Esophagus squamous epithelium (tissue), 5 donors: ENCODE results near the gene ZFP57. TPM values are rescaled to one million over a fixed set of nuclear protein-coding genes. Genes with fewer than 3 reads are reported as not detected.

Experiments used
- DNase-seq: peaks from one replicate; lab custom pipeline; 2025; lab: John Stamatoyannopoulos, UW
- H3K27ac ChIP-seq, 4 donors: fragments of 200-600 bp; sonication (generic); one replicate each; pipeline ENCODE4 v1.5.1; 2016 to 2019; ENCODE audit warnings: mild to moderate bottlenecking in 1 of 4
- H3K27me3 ChIP-seq, 4 donors: fragments of 200-600 bp; sonication (generic); 1 replicate in 3 of 4; 2 replicates in 1 of 4; pipeline versions ENCODE4 v1.5.1 to v1.6.0; 2017 to 2021; ENCODE audit warnings: antibody characterized with exemption in 1 of 4
- H3K36me3 ChIP-seq, 3 donors: fragments of 200-600 bp; sonication (generic); one replicate each; pipeline ENCODE4 v1.5.1; 2016 to 2019
- H3K4me1 ChIP-seq, 3 donors: fragments of 200-600 bp; sonication (generic); one replicate each; pipeline ENCODE4 v1.5.1; 2017 to 2019
- H3K4me3 ChIP-seq, 4 donors: fragments of 200-600 bp; sonication (generic); 1 replicate in 3 of 4; 2 replicates in 1 of 4; pipeline ENCODE4 v1.5.1; 2016 to 2019; ENCODE audit warnings: mild to moderate bottlenecking in 2 of 4, moderate library complexity in 1 of 4
- H3K9me3 ChIP-seq, 3 donors: fragments of 200-600 bp; sonication (generic); one replicate each; pipeline ENCODE4 v1.5.1; 2016 to 2019
- POLR2A ChIP-seq, 4 donors: fragments of 450-650 bp; IDR thresholded peaks; one replicate each; pipeline ENCODE4 v1.6.1; 2017; ENCODE audit warnings: antibody characterized with exemption in 4 of 4, mild to moderate bottlenecking in 4 of 4, moderate library complexity in 3 of 4
- WGBS, 2 donors: methylation state at CpG; one replicate each; pipeline ENCODE4 v1.1.5; 2018; 5-methylcytosine and 5-hydroxymethylcytosine counted together
- intact Hi-C: fragments of 100-400 bp; cut with DNase I; formaldehyde crosslinking; loops from one replicate; pipeline ENCODE4 v1.15.0; 2022
- total RNA-seq, 4 donors: library from RNA; depleted of rRNA; stranded (reverse); fragments of >200 nt; gene quantifications; one replicate each; pipeline ENCODE4 v1.1.0, GENCODE V29; 2016
- TF ChIP-seq, protein P1 (sequence below), 6 experiments: fragments of 450-650 bp in 4 of 6; fragments of 200-600 bp in 2 of 6; sonication (generic) in 2 of 6; IDR thresholded peaks; one replicate each; pipeline ENCODE4 v1.5.1; 2016 to 2019; ENCODE audit warnings: antibody characterized with exemption in 6 of 6, mild to moderate bottlenecking in 4 of 6, moderate library complexity in 4 of 6
- donor health status: DM: yes; HTN: yes; CAD: no.

Gene ZFP57
- total RNA-seq, 4 donors from 2014 or later, result 2.4 TPM; not detected in 3

- no peaks in the 10 kb centered on the region for H3K4me1 ChIP-seq
- peaks cover 0 to 5% (median 0%) of the 10 kb centered on the region in 4 donors for H3K27me3 ChIP-seq
- H3K36me3 ChIP-seq, result no peaks in the 10 kb centered on the region
- intact Hi-C loops, result no loop called here
- H3K27ac ChIP-seq, result no peak overlapping the region
- WGBS, 2 donors, result 60 to 81% methylated on average over 6 to 8 of the region's 10 CpGs
- TF ChIP-seq, protein P1, sequence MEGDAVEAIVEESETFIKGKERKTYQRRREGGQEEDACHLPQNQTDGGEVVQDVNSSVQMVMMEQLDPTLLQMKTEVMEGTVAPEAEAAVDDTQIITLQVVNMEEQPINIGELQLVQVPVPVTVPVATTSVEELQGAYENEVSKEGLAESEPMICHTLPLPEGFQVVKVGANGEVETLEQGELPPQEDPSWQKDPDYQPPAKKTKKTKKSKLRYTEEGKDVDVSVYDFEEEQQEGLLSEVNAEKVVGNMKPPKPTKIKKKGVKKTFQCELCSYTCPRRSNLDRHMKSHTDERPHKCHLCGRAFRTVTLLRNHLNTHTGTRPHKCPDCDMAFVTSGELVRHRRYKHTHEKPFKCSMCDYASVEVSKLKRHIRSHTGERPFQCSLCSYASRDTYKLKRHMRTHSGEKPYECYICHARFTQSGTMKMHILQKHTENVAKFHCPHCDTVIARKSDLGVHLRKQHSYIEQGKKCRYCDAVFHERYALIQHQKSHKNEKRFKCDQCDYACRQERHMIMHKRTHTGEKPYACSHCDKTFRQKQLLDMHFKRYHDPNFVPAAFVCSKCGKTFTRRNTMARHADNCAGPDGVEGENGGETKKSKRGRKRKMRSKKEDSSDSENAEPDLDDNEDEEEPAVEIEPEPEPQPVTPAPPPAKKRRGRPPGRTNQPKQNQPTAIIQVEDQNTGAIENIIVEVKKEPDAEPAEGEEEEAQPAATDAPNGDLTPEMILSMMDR (IDR thresholded peaks at IDR 0.05), result peak in 2 of 6 experiments; percentile 46 to 50
- no peak for TF ChIP-seq POLR2A (IDR thresholded peaks at IDR 0.05)
- H3K4me3 ChIP-seq, result no peak overlapping the region
- H3K9me3 ChIP-seq, result peaks cover 0 to 5% (median 0%) of the 10 kb centered on the region in 3 donors
- DNase-seq, result no peak
Measured at GRCh38 chr6:29696147-29697125, 15.5 kb upstream of the ZFP57 start.

DNA sequence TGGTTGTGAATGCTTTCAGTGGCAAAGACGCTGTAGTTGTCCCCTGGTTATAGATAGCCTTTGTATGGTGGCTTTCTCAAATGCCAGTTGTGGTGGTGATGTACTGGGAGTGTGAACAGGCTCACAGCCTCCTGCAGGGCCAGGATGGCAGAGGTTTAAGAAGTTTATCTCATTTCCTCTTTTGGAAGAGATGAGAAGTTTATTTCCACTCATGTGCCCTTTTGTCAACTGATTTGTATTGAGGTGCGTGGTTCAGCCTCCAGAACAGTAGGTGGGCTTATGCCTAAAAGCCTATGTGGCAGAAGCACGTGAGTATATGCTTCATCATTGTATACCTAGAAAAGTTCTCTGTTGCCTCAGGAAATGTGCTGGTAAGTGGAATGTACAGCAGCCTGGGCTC, 13.7 kb upstream of the ZFP57 start:
- DNase-seq, result no peak
- TF ChIP-seq, protein P1 (IDR thresholded peaks at IDR 0.05), result no peak
- no peak for TF ChIP-seq POLR2A (IDR thresholded peaks at IDR 0.05)
- Histone ChIP-seq H3K36me3 (no peaks in the 10 kb centered on the region), H3K4me3 (no peak overlapping the region), H3K4me1 (no peaks in the 10 kb centered on the region), H3K27me3 (no peaks in the 10 kb centered on the region), H3K9me3 (peaks cover 0 to 5% (median 0%) of the 10 kb centered on the region in 3 donors), H3K27ac (no peak overlapping the region)
- 58 to 77% methylated on average over 2 to 3 of the region's 3 CpGs for WGBS, 2 donors
- intact Hi-C loops, result no loop called here

- Histone ChIP-seq H3K27me3 (peaks cover 0 to 3% (median 0%) of the 10 kb centered on the region in 4 donors), H3K27ac (no peak overlapping the region), H3K9me3 (no peaks in the 10 kb centered on the region), H3K36me3 (no peaks in the 10 kb centered on the region), H3K4me1 (no peaks in the 10 kb centered on the region), H3K4me3 (no peak overlapping the region)
- TF ChIP-seq, protein P1 (IDR thresholded peaks at IDR 0.05), result no peak
- no peak for TF ChIP-seq POLR2A (IDR thresholded peaks at IDR 0.05)
- no peak for DNase-seq
- intact Hi-C loops, result no loop called here
- 77 to 82% methylated on average over 7 to 8 of the region's 15 CpGs for WGBS, 2 donors
Measured at GRCh38 chr6:29685718-29686326, 4.9 kb upstream of the ZFP57 start.

- 90 to 91% methylated on average over 8 of the region's 8 CpGs for WGBS, 2 donors
- intact Hi-C loops, result no loop called here
- no peaks in the 10 kb centered on the region for H3K9me3 ChIP-seq
- H3K27me3 ChIP-seq, result peaks cover 0 to 13% (median 0%) of the 10 kb centered on the region in 4 donors
- no peak for DNase-seq
- no peak overlapping the region for H3K27ac ChIP-seq
- no peaks in the 10 kb centered on the region for H3K4me1 ChIP-seq
- H3K4me3 ChIP-seq, result no peak overlapping the region
- TF ChIP-seq, protein P1 (IDR thresholded peaks at IDR 0.05), result no peak
- no peak for TF ChIP-seq POLR2A (IDR thresholded peaks at IDR 0.05)
- no peaks in the 10 kb centered on the region for H3K36me3 ChIP-seq
Measured at GRCh38 chr6:29681811-29682210, 859 bp upstream of the ZFP57 start.

GRCh38 chr6:29680416-29680815, 536 bp downstream of the ZFP57 start:
- TF ChIP-seq POLR2A (IDR thresholded peaks at IDR 0.05), result no peak
- TF ChIP-seq, protein P1 (IDR thresholded peaks at IDR 0.05), result no peak
- H3K27me3 ChIP-seq, result peaks cover 0 to 13% (median 0%) of the 10 kb centered on the region in 4 donors
- H3K36me3 ChIP-seq, result no peaks in the 10 kb centered on the region
- H3K4me3 ChIP-seq, result peak overlapping the region in 1 of 4 donors; percentile 50
- intact Hi-C loops, result no loop called here
- 80 to 83% methylated on average over 12 to 13 of the region's 24 CpGs for WGBS, 2 donors
- no peaks in the 10 kb centered on the region for H3K4me1 ChIP-seq
- H3K27ac ChIP-seq, result no peak overlapping the region
- no peak for DNase-seq
- H3K9me3 ChIP-seq, result no peaks in the 10 kb centered on the region
